Cerebellar cortex (tissue), 1 donor: ENCODE data around the gene MCHR2.
A peak's percentile ranks its signal among the peaks of the same experiment; 100 is the strongest.
"Not testable (repeated sequence)": the region's sequence is repeated elsewhere in the genome, so short reads cannot be mapped to it uniquely, and the experiment has no call there.

ENCODE experiments used
- DNase-seq: peaks from one replicate; pipeline ENCODE4 v3.0.0-alpha.2; 2015; ENCODE audit warnings: low spot score

Gene MCHR2, protein sequence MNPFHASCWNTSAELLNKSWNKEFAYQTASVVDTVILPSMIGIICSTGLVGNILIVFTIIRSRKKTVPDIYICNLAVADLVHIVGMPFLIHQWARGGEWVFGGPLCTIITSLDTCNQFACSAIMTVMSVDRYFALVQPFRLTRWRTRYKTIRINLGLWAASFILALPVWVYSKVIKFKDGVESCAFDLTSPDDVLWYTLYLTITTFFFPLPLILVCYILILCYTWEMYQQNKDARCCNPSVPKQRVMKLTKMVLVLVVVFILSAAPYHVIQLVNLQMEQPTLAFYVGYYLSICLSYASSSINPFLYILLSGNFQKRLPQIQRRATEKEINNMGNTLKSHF

GRCh38 chr6:99993533-99994251 is at the start of gene MCHR2:
Gene MCHR2, minus strand, starts transcription at chr6:99994223. Its CDS starts 38,076 bp downstream, at chr6:99956147.
- no peak for DNase-seq

DNA sequence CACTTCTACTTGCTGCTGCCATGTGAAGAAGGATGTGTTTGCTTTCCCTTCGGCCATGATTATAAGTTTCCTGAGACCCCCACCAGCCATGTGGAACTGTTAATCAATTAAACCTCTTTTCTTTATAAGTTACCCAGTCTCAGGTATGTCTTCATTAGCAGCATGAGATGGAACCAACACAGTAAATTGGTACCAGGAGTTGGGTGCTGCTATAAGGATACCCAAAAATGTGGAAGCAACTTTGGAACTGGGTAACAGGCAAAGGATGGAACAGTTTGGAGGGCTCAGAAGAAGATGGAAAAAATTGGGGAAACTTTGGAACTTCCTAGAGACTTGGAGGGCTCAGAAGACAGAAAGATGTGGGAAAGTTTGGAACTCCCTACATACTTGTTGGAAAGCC is 44.5 kb upstream of the MCHR2 start:
- not testable (repeated sequence) for DNase-seq

- DNase-seq, result no peak
Observed at GRCh38 chr6:100035873-100036653, 42.0 kb upstream of the MCHR2 start.

DNA sequence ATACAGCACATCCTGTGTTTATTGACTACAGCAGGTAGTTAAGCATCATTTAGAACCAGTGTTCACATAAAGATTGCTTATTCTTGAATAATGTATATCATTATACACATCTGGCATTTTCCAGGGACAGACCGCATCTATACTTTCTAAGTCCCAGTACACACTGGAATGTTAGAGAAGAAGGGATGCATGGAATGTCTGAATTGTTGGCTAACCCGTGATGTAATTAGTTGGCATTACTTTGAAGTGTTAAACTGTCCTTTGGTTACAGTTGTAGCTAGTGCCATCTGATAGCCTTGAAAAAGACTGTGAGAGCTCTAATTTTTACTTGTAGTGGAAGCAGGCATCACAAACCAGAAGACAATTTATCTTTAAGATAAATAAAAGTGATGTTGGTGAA is 29.8 kb upstream of the MCHR2 start:
- DNase-seq, result no peak

- no peak for DNase-seq
Observed at GRCh38 chr6:100022847-100023246, 28.8 kb upstream of the MCHR2 start.

DNA sequence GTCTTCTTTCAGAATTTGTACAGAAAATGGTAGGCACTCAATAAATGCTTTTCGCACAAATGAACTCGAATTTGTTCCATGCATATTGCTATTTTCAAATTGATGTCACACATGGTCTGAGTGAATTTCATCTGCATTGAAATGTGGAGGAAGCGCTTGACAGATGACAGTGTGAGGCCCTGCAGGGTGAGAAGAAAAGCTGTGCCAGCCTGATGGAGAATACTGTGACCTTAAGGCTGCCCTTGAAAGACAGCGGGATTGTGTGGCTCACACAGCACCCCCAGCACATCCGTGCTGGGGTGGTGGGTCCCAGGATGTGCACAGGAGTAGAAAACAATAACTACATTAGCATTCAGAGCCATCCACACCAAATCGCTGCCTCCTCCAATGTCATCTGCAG is 14.8 kb upstream of the MCHR2 start:
- no peak for DNase-seq

GRCh38 chr6:100001915-100002388 is 7.9 kb upstream of the MCHR2 start:
- peak; percentile 58 for DNase-seq

DNA sequence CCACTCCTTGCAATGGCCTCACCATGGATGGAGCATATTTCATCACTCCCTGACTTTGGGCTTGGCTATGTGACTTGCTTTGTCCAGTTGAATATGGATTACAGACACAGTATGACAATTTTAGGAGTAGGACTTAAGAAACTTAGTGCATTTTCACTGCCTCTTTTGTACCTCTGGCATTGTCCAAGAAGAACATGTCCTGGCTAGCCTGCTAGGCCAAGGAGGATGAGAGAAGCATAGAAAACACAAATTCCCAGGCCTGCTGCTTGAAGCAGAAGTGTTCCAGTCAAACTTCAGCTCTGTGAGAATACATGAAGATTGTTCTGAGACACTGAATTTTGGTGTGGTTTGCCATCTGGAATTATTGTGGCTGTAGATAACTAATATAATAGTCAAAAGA is 3.1 kb upstream of the MCHR2 start:
- no peak for DNase-seq

- DNase-seq, result no peak
Observed at GRCh38 chr6:99995916-99996315, 1.9 kb upstream of the MCHR2 start.

DNA sequence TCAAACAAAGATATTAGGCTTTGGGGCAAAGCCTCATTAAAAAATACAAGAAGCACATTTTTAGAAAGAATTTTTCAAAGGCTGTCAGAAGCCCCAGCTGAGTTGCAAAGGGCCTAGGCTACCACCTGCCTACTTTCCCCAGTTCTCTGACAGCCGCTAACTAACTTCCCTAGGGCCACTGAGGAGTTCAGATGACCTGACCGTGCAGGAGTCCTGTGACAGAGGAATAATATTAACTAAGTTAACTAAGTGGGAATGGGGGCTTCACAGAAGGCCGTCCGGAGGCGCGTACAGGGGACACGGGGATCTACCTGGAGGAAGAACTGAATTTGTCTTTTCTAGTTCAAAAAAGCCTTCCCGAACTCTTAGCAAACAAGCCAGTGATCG is 884 bp downstream of the MCHR2 start:
- no peak for DNase-seq

- no peak for DNase-seq
Observed at GRCh38 chr6:99991955-99992354, 2.1 kb downstream of the MCHR2 start.

DNA sequence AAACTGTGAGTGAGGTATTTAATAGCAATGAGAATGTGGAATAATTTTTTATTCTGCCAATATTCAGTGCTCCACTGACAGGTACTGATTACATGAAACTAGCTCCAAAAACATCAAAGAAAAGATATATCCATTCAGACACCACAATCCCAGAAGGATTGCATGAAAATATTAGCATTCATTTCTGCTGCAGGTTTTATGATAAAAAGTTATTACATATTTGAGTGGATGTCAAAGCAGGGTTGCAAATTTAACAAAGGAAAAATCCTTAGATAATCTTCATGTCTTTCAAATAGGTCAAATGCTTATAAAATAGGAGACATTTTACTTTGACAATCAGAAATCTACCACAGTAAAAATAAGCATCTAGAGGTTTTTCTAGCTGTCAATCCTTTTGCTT is 13.3 kb downstream of the MCHR2 start:
- DNase-seq, result no peak

- DNase-seq, result no peak
Observed at GRCh38 chr6:99979953-99980352, 14.1 kb downstream of the MCHR2 start.

DNA sequence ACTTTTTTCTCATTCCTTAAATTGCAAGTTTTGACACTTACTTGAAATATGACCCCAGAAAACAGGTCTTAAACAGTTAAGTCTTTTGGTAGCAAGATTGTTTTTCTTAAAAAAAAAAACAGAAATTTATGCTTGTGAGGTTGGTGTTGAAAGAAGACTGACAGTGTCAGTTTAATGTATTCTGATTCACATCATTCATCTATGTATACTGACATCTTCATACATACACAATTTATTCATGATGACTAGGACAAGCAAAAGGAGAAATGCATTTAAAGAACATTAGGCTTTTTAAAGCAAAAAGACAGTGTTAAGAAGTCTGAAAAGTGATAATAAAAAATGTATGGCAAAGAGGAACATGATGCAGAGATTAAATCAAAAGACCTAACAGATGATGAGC is 27.0 kb downstream of the MCHR2 start:
- DNase-seq, result no peak

- no peak for DNase-seq
Observed at GRCh38 chr6:99960027-99960426, 34.0 kb downstream of the MCHR2 start.

DNA sequence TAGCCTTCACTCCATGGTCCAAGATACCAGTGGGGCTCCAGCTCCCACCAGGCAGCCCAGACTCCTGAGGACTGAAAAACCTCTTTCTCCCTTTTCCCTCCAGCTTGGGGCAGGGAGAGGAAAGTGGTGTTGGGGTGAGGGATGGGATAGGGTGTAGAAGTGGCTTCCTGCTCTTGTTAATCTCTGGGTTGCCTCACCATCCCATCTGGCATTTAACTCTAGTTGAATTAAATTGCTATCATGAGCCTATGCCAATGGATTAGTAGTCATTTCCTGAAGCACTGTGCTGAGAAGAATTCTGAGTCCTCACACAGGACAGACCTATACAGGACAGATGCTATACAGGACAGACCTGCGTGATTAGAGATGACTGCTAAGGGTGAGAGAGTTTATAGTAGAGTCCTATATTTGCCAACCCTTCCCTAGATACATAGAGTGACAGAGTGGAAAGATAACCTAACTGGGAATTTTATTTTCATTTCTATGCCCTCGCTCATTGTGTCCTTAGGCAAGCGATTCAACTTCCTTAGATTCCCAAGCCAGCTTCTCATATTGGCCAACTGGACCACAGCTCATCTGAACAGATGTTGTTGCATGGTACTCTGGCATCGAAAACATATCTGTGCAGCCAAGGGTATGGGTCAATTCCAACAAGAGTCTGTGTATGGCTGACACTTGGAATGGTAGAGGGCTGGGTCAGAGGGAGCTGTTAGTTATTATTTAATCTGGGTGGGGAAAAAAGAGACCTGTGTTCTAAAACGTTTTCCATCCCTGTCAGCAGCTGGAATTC is 42.8 kb downstream of the MCHR2 start:
- DNase-seq, result no peak

GRCh38 chr6:99946005-99946404 is 48.0 kb downstream of the MCHR2 start:
- DNase-seq, result no peak

DNA sequence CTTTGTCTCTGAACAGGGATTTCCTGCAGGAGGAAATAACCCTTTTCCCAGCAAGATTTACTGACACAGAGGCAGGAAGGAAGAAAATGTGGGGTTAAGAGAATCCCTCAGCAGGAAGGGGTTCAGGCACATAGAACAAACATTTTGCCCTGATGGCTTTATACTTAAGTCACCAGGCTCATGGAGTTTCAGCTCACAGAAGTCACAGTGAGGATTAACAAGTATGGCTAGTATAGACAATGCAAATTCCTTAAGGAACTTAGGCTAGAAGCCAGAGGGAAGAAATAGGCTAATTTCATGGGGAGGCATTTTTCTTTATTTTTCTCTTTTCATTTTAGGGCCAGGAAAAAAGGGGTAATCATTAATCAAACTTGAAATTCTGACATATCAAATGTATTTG is 50.2 kb downstream of the MCHR2 start:
- DNase-seq, result no peak

GRCh38 chr6:99940582-99940981 is 53.4 kb downstream of the MCHR2 start:
- no peak for DNase-seq

- DNase-seq, result no peak
Observed at GRCh38 chr6:99933129-99933528, 60.9 kb downstream of the MCHR2 start.

- no peak for DNase-seq
Observed at GRCh38 chr6:99912657-99913056, 81.4 kb downstream of the MCHR2 start.
